ENCODE results near the gene EFCAB12. TPM values are rescaled to one million over a fixed set of nuclear protein-coding genes. Genes with fewer than 3 reads are reported as not detected.
"Not testable (repeated sequence)": the region's sequence is repeated elsewhere in the genome, so short reads cannot be mapped to it uniquely, and the experiment has no call there.

The EFCAB12 gene
- polyA plus RNA-seq, 2 of the 4 experiments (the other 2 are of a cell fraction): 0.62 to 1.1 TPM

GRCh38 chr3:129385507-129385906 lies 42.9 kb downstream of the EFCAB12 start:
- ATAC-seq; H3K9me3 ChIP-seq; POLR2A ChIA-PET; H3K4me2 ChIP-seq; FAIRE-seq; H3K4me3 ChIP-seq; DNase-seq (ENCODE audit: low read depth in 1 of 2, low spot score in 1 of 2): not testable (repeated sequence)
- H3K4me1 ChIP-seq: peaks cover 52% of the 10 kb centered on the region
- WGBS (ENCODE audit: missing lambda C conversion rate): 100% methylated on average over 1 of the region's 8 CpGs
- H3K27ac ChIP-seq: peak overlapping the region; percentile 23 to 81; a peak in 4 of 6 replicates
- CTCF ChIA-PET: interaction anchor here (0.6 to 3.7 kb wide), 8 partner anchors 13 to 601 kb away, joined by 3 to 48 read pairs (median 5); partner anchors contain the start of gene MBD4

GRCh38 chr3:129384594-129385323 lies 43.7 kb downstream of the EFCAB12 start:
- ATAC-seq (no peak), FAIRE-seq (no peak), DNase-seq (ENCODE audit: low read depth in 1 of 2, low spot score in 1 of 2) (no peak)
- Histone ChIP-seq H3K4me2 (no peak overlapping the region), H3K4me1 (peaks cover 44% of the 10 kb centered on the region), H3K27ac (peak overlapping the region in 1 of 2 experiments; percentile 81; a peak in 4 of 6 replicates), H3K4me3 (no peak overlapping the region), H3K9me3 (no peaks in the 10 kb centered on the region)
- ChIA-PET POLR2A (interaction anchor here (1.7 kb wide), 1 partner anchor 55 kb away, joined by 12 read pairs; the partner anchor contains the start of genes IFT122 and MBD4), CTCF (interaction anchor here (0.6 to 3.7 kb wide), 8 partner anchors 13 to 600 kb away, joined by 3 to 48 read pairs (median 8); partner anchors contain the start of genes EFCAB12 and MBD4)
- TF ChIP-seq MYC (IDR thresholded peaks at IDR 0.05; ENCODE audit: borderline replicate concordance, low read length) (no peak), KDM5A (IDR thresholded peaks at IDR 0.05) (no peak), JUN (IDR thresholded peaks at IDR 0.05) (no peak), MAFK (IDR thresholded peaks at IDR 0.05; ENCODE audit: partially characterized antibody) (no peak), NR3C1 (IDR thresholded peaks at IDR 0.05) (no peak), ZC3H11A (IDR thresholded peaks at IDR 0.05) (no peak), SREBF2 (IDR thresholded peaks at IDR 0.05) (no peak), CBX2 (IDR thresholded peaks at IDR 0.05; ENCODE audit: borderline replicate concordance, low read depth) (no peak), ZSCAN20 (CRISPR knock-in tag; IDR thresholded peaks at IDR 0.05) (no peak), RAD21 (conservative IDR thresholded peaks at IDR 0.05 in 1 of 2, IDR thresholded peaks at IDR 0.05 in 1 of 2) (no peak), ESRRA (IDR thresholded peaks at IDR 0.05; ENCODE audit: borderline replicate concordance, low read length) (no peak), RARB (CRISPR knock-in tag; IDR thresholded peaks at IDR 0.05) (no peak)
- TF ChIP-seq, protein P1, sequence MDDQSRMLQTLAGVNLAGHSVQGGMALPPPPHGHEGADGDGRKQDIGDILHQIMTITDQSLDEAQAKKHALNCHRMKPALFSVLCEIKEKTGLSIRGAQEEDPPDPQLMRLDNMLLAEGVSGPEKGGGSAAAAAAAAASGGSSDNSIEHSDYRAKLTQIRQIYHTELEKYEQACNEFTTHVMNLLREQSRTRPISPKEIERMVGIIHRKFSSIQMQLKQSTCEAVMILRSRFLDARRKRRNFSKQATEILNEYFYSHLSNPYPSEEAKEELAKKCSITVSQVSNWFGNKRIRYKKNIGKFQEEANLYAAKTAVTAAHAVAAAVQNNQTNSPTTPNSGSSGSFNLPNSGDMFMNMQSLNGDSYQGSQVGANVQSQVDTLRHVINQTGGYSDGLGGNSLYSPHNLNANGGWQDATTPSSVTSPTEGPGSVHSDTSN (IDR thresholded peaks at IDR 0.05): no peak
- WGBS (ENCODE audit: missing lambda C conversion rate): 89% methylated on average over 14 of the region's 18 CpGs

DNA sequence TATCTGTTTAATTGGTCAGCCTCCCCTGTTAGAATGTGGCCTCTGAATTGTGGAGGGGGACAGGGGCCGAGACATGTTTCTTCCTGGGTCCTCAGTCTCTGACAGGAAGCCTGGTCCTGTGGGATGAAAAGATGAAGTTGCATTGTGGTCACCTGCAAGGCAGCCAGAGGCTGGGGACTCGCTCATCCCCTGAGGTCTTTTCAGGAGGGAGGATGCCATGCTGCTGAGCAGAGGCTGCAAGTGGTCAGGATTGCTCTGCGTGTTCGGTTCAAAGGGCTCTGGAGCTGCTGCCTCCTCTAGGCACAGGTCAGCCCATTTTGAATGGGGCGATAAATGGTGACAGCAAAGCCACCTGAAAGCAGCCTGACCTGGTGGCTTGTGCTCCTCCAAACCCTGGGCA lies 44.3 kb downstream of the EFCAB12 start:
- not testable (repeated sequence) for ATAC-seq; FAIRE-seq; H3K4me3 ChIP-seq; H3K9me3 ChIP-seq; H3K4me2 ChIP-seq; DNase-seq (ENCODE audit: low read depth in 1 of 2, low spot score in 1 of 2)
- Histone ChIP-seq H3K4me1 (peaks cover 40% of the 10 kb centered on the region), H3K27ac (peak overlapping the region; percentile 48 to 81; a peak in 5 of 6 replicates)
- WGBS (ENCODE audit: missing lambda C conversion rate): 100% methylated on average over 1 of the region's 5 CpGs
- POLR2A ChIA-PET: interaction anchor here (1.5 to 1.7 kb wide), 3 partner anchors 16 to 68 kb away, joined by 4 to 12 read pairs (median 5); partner anchors contain the start of genes IFT122 and MBD4
- CTCF ChIA-PET: interaction anchor here (0.8 to 3.7 kb wide), 17 partner anchors 11 to 170 kb away, joined by 3 to 48 read pairs (median 9); partner anchors contain the start of gene EFCAB12

- no peak for FAIRE-seq
- no peak overlapping the region for H3K4me2 ChIP-seq
- H3K4me1 ChIP-seq: peaks cover 38% of the 10 kb centered on the region
- ChIA-PET POLR2A (interaction anchor here (1.5 to 1.7 kb wide), 3 partner anchors 17 to 67 kb away, joined by 4 to 12 read pairs (median 5); partner anchors contain the start of genes IFT122 and MBD4), CTCF (interaction anchor here (0.5 to 3.7 kb wide), 36 partner anchors 11 to 417 kb away, joined by 3 to 48 read pairs (median 5); partner anchors contain the start of genes EFCAB12, IFT122 and MBD4)
- TF ChIP-seq NR3C1 (IDR thresholded peaks at IDR 0.05): no peak
- TF ChIP-seq CTCF (IDR thresholded peaks at IDR 0.05): peak; percentile 72
- TF ChIP-seq RFX5 (IDR thresholded peaks at IDR 0.05): no peak
- TF ChIP-seq BHLHE40 (IDR thresholded peaks at IDR 0.05; ENCODE audit: low read depth, low read length): no peak
- TF ChIP-seq SMC3 (IDR thresholded peaks at IDR 0.05): peak; percentile 79
- TF ChIP-seq RAD21 (conservative IDR thresholded peaks at IDR 0.05 in 1 of 2, IDR thresholded peaks at IDR 0.05 in 1 of 2): peak; percentile 87 to 90
- TF ChIP-seq EHMT2 (IDR thresholded peaks at IDR 0.05; ENCODE audit: low read depth): no peak
- TF ChIP-seq EHF (CRISPR knock-in tag; IDR thresholded peaks at IDR 0.05): no peak
- TF ChIP-seq TP53 (CRISPR knock-in tag; IDR thresholded peaks at IDR 0.05): no peak
- no peak for TF ChIP-seq EP300 (IDR thresholded peaks at IDR 0.05)
- no peak for TF ChIP-seq HOXB13 (CRISPR knock-in tag; IDR thresholded peaks at IDR 0.05; ENCODE audit: low read depth)
- TF ChIP-seq, protein P2, sequence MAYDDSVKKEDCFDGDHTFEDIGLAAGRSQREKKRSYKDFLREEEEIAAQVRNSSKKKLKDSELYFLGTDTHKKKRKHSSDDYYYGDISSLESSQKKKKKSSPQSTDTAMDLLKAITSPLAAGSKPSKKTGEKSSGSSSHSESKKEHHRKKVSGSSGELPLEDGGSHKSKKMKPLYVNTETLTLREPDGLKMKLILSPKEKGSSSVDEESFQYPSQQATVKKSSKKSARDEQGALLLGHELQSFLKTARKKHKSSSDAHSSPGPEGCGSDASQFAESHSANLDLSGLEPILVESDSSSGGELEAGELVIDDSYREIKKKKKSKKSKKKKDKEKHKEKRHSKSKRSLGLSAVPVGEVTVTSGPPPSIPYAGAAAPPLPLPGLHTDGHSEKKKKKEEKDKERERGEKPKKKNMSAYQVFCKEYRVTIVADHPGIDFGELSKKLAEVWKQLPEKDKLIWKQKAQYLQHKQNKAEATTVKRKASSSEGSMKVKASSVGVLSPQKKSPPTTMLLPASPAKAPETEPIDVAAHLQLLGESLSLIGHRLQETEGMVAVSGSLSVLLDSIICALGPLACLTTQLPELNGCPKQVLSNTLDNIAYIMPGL (CRISPR knock-in tag; IDR thresholded peaks at IDR 0.05; ENCODE audit: borderline replicate concordance): no peak
- TF ChIP-seq FOSB (CRISPR knock-in tag; IDR thresholded peaks at IDR 0.05): no peak
- peak overlapping the region; percentile 48 to 81; a peak in 5 of 6 replicates for H3K27ac ChIP-seq
- no peaks in the 10 kb centered on the region for H3K9me3 ChIP-seq
- peak; percentile 95 to 98 for ATAC-seq
- peak; percentile 71 to 76 for DNase-seq (ENCODE audit: low read depth in 1 of 2, low spot score in 1 of 2)
- WGBS (ENCODE audit: missing lambda C conversion rate): 21% methylated on average over 5 of the region's 6 CpGs
- H3K4me3 ChIP-seq: no peak overlapping the region
Measured at GRCh38 chr3:129383292-129383860, 45.1 kb downstream of the EFCAB12 start.

All from A549 (cell line).